GM19025 (cell line): ENCODE data around the gene LY6G5C.

Experiments
- ATAC-seq: cut with Tn5 transposase; IDR thresholded peaks from one replicate; pipeline ENCODE4 v1.9.1; 2021; ENCODE audit warnings: mild to moderate bottlenecking, low read depth, moderate library complexity; ENCODE audit not compliant: unreplicated experiment

Gene LY6G5C

GRCh38 chr6:31643818-31644454, 36.9 kb downstream of the LY6G5C start:
- ATAC-seq: no peak

DNA sequence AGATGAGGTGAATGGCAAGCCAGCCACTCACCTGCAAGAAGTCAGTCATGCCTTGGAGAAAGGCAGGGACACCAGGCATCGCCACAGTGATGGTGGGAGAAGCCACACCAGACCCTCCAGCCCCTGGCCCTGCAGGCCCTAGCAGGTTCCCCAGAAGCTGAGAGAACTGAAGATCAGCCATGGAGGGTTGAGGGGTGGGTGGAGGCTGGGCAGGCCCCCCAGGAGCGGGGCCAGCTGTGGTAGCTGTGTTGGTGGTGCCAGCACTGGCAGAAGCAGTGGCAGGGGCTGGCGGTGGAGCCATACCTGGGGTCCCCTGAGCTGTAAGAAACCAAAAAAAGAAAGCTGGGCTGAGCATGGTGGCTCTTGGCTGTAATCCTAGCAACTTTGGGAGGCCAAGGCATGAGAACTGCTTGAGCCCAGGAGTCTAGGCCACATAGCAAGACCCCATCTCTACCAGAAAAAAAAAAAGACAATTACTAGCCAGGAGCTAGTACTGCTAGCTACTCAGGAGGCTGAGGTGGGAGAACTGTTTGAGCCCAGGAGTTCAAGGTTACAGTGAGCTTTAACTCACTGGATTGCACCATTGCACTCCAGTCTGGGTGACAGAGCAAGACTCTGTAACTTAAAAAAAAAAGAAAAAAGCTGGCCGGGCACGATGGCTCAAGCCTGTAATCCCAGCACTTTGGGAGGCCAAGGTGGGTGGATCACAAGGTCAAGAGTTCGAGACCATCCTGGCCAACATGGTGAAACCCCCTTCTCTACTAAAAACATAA, 37.9 kb downstream of the LY6G5C start:
- no peak for ATAC-seq

DNA sequence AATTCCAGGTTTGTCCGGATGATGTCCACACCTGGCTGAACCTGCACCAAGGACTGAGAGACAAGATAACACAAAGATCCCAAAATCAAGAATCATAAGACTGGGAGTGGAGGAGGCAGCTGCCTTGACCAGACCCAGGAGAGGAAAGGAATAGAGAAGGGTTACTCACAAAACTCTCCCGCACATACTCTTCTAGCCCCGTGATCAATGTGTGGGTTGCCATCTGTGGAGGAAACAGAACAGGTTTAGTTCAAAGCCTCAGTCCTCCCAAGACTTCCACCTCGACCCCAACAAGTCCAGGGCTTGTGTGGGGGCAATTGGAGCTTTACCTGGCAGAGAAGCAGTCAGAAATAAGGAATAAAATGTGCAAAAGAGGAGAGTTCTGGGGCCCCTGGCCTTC, 39.5 kb downstream of the LY6G5C start:
- no peak for ATAC-seq

DNA sequence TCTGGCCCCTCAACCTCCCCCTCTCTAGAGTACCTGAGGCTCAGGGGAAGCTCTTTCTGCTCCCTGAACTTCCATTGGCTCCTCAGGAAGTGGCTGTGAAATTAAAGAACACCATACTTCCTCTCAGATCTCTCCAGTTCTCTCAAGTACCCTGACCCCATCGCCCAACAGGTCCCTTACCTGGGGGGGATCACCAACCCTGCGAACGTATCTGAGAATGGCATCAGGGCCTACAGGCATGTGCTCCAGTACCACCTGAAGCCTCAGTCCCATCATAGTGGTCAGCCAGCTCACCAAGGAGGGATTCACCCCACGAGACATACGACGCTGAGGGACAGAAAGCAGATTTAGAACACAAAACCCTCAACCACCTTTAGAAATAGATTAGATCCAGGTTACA, 40.3 kb downstream of the LY6G5C start:
- ATAC-seq: no peak

GRCh38 chr6:31639449-31639861, 41.4 kb downstream of the LY6G5C start:
- no peak for ATAC-seq

DNA sequence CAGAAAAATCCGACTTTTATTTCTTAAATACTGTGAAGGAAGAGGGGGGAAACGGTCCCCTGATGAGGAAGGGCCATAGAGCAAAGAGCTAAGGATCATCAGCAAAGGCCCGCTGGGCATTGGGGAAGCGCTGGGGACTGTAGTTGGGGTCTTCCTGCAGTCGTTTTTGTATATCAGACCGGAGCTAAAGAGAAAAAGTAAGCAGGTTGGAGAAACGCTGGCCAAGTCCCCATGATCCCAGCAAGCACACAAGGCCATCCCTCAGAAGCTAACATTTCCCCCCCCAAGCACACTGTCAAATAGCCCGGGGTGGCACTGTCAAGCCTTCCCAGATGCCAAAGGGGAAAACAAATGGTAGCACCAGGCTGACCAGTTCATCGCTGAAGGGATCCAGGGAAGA, 41.8 kb downstream of the LY6G5C start:
- no peak for ATAC-seq

GRCh38 chr6:31636698-31637596, 43.9 kb downstream of the LY6G5C start:
- ATAC-seq: no peak

DNA sequence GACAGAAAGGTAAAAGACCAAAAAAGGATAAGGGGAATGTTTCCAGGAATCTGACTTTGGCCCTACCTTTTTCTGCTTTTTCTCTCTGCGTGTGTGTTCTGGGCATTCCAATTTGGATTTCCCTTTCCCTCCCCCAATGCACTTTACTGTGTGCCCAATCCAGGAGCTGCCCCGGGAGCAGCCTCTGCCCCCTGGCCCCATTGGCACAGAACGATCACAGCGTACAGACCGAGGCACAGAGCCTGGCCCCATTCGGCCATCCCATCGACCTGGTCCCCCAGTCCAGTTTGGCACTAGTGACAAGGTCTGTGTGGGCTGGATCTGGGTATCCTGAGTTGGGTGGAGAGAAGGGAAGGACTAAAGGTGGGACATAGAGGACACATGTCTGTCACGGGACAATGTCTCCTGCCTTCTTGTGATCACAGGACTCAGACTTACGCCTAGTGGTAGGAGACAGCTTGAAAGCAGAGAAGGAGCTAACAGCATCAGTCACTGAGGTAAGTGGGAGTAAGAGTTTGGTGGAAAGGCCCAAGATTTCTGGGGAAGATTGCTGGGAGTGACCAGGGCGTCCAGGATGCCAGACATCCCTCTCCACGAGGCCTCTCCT, 45.8 kb downstream of the LY6G5C start:
- ATAC-seq: no peak

DNA sequence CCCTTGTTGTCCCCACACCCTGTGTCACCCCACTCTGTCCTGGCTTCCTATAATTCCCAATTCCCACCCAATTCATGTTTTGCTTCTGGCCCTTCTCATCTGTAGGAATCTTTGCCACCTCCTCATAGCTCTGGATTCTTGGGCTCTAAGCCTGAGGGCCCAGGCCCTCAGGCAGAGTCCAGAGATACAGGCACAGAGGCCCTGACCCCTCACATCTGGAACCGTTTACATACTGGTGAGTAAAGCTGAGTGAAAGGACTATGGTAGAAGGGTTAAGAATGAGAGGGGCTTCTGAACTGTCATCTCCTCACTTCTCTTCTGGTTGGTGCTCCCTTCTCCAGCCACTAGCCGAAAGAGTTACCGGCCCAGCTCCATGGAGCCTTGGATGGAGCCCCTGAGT, 46.7 kb downstream of the LY6G5C start:
- no peak for ATAC-seq

- ATAC-seq: no peak
These were observed 47.4 kb downstream of the LY6G5C start for GRCh38 chr6:31633447-31633846.

- no peak for ATAC-seq
These were observed 48.5 kb downstream of the LY6G5C start for GRCh38 chr6:31632279-31632946.

GRCh38 chr6:31631681-31632278, 49.1 kb downstream of the LY6G5C start:
- ATAC-seq: no peak

DNA sequence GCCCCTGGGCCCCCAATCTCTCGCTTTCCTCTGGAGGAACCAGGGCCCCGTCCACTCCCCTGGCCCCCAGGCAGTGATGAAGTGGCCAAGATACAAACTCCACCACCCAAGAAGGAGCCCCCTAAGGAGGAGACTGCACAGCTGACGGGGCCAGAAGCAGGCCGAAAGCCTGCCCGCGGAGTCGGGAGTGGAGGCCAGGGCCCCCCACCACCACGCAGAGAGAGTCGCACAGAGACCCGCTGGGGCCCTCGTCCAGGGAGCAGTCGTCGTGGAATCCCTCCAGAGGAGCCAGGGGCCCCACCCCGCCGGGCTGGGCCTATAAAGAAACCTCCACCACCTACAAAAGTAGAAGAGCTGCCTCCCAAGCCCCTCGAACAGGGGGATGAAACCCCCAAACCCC, 49.7 kb downstream of the LY6G5C start:
- no peak for ATAC-seq

GRCh38 chr6:31630177-31630934, 50.5 kb downstream of the LY6G5C start:
- ATAC-seq: no peak

DNA sequence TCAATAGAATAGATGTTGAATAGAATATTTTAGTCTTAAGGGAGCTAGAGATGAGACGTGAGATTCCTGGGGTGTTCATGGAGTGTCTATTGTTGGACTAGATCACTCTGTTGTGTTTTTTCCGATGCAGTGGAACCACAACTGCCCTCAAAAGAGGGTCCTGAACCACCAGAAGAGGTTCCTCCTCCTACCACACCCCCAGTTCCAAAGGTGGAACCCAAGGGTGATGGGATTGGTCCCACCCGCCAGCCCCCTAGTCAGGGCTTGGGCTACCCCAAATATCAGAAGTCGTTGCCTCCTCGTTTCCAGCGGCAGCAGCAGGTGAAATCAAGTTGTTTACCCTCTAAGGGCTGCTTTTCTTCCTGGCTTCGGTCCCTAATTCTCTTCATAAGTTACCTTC, 51.9 kb downstream of the LY6G5C start:
- no peak for ATAC-seq

GRCh38 chr6:31627690-31628287, 53.1 kb downstream of the LY6G5C start:
- ATAC-seq: no peak

- no peak for ATAC-seq
These were observed 53.9 kb downstream of the LY6G5C start for GRCh38 chr6:31626952-31627351.
